ENCODE results near the gene LAMB1.
"Not testable (repeated sequence)": the region's sequence is repeated elsewhere in the genome, so short reads cannot be mapped to it uniquely, and the experiment has no call there.

Gene LAMB1

DNA sequence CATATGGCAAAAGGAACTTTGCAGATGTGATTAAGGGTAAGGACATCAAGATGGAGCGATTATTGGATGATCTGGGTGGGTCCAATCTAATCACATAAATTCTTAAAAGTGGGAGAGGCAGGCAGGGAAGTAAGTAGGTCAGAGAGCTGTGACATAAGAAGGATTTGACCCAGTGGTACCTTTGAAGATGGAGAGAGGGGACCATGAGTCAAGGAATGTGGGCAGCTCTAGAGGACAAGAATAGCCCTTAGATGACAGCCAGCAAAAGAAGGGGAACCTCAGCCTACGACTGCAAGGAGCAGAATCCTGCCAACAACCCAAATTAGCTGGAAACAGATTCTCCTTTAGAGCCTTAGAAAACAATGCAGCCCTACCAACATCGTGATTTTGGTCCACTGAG lies 34.5 kb downstream of the LAMB1 start:
- no peak for DNase-seq

- DNase-seq = no peak
These were observed 35.5 kb downstream of the LAMB1 start for GRCh38 chr7:107967420-107967819.

DNA sequence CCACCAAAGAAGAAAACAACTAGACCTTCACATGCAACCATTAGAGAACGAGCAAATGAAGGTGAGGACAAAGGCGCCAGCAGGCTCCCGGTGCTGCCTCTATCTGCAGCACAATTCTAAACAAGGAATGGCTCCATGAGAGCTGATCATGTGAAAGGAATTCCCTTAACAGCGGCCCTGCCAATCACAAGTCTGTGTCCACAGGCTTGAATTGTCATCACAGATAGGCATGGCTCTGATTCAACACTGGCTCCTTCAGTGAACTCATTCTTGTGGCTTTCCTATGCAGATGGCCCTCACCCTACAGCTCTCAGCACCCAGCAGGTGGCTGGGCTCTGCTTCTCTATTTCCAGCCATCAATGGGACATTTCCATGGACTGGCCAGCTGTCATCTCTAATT lies 36.2 kb downstream of the LAMB1 start:
- DNase-seq = no peak

- no peak for DNase-seq
These were observed 38.5 kb downstream of the LAMB1 start for GRCh38 chr7:107964510-107964909.

DNA sequence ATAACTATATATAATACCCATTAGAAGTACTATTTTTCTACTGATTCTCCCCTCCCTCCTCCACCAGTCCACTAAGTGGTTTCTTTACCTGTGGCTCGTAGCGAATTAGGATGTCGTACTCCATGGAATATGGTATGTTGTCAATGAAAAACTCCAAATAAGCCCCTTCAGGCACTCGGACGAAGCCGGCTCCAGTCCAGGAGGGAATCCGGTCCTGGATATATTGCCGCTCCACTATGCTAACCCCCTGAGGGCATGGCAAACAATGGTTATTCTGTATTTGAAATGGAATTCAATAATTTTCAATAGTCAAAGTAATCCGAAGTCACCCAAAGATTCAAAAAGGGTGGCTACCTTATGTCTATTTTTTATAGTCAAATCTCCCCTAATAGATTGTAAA lies 40.1 kb downstream of the LAMB1 start:
- no peak for DNase-seq

GRCh38 chr7:107961405-107961804 lies 41.6 kb downstream of the LAMB1 start:
- no peak for DNase-seq

- no peak for DNase-seq
These were observed 42.7 kb downstream of the LAMB1 start for GRCh38 chr7:107960272-107960671.

- DNase-seq = no peak
These were observed 43.4 kb downstream of the LAMB1 start for GRCh38 chr7:107959527-107959898.

DNA sequence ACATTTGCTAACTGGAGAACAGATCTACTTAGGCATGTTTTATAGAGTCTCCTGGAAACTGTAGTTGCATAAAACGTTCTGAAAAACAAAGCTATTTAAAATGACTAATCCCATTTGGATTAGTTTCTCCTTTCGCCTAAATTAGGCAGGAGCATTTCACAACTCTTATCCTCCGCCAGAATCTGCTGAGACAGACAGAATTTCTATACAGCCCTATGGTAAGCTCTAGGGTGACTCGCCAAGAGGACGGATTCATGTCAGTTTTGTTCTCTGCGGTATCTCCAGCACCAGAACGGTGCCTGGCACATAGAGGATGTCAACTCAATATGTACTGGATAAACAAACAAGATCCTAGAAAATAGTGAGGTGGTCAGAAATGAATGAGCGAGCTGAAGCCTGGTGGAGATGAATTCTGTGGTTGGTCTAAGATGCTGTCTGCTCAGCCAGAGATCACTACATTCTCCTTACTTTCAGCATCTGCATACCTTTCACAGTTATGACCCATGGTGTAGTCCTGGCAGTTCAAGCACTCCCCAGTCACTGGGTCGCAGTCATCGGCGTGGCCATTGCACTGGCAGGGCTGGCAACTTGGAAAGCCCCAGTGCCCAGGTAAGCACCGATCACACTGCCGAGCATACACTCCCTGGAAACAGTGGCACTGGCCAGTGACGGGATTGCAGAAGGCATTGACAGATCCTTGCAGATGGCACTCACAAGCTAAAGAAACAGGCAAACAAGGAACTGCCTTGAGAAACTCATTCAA lies 44.0 kb downstream of the LAMB1 start:
- no peak for DNase-seq

DNA sequence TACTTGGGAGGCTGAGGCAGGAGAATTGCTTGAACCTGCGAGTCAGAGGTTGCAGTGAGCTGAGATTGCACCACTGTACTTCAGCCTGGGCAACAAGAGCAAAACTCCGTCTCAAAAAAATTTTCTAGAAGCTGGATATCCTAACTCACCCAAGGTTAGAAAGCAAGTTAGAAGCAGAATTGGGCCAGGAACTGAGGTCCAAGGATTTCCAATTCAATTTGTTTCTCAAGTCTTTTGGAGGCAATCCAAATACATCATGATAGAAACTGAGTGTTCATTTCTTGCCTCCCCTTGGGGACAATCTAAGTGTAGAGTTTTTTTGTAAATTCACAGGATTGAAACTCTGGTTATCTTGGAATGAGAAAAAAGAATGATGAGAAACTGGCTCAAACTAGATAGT lies 45.5 kb downstream of the LAMB1 start:
- DNase-seq = no peak

GRCh38 chr7:107956950-107957349 lies 46.0 kb downstream of the LAMB1 start:
- DNase-seq = not testable (repeated sequence)

DNA sequence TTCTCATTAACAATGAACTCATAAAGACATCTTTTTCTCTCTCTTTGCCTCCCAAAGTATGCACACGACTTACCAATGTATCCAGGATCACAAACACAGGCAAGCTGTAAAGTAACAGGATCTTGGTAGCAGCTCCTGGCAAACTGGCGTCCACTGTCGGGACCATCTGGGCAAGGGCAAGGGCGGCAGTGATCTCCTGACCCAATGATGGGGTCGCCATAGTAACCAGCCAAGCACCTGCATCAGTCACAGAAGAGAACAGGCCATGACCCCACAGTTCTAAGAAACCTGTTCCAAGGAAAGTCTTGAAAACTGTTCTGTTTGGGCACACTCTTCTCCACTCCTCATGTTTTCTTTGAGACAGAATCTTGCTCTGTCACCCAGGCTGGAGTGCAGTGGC lies 47.6 kb downstream of the LAMB1 start:
- no peak for DNase-seq

DNA sequence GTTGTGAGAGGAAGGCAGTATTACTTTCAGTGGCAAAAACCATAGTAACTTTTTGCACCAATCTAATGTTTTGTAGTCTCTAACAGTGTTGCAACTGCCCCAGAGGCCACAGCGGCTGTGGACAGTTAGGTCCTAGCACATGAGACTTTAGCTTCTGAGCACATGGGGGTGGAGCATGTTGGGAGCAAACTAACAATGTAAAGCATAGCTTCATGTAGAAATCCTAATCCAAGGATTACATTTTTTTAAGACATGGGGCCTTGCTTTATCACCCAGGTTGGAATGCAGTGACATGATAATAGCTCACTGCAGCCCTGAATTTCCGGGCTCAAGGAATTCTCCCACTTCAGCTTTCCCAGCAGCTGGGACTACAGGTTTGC lies 49.0 kb downstream of the LAMB1 start:
- DNase-seq = no peak

DNA sequence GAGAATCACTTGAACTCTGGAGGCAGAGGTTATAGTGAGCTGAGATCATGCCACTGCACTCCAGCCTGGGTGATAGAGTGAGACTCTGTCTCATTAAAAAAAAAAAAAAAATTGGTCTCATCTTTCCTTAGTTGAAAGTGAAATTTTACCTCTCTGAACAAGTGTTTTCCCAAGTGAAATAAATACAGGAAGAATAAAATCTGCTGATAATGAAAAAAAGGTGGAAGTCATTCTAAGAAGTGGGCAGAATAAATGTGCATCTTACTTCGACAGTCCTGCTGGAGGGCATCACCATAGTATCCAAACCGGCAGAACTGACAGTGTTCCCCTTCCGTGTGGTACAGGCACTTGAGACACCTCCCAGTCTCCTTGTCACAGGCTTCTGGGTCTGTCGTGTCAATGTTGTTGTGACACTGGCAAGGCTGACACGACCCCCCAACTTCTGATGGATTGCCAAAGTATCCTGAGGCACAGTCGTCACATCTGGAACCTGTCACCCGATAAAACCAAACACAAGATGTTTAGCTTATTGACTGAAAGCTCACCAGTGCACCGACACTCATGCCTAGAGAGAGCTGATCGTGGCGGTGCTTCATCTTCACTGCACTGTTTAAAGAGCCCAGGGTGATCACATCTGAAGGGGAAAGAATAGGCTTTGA lies 49.6 kb downstream of the LAMB1 start:
- DNase-seq = no peak

GRCh38 chr7:107951896-107952295 lies 51.1 kb downstream of the LAMB1 start:
- no peak for DNase-seq

GRCh38 chr7:107951172-107951787 lies 51.7 kb downstream of the LAMB1 start:
- no peak for DNase-seq

GRCh38 chr7:107949443-107949935 lies 53.5 kb downstream of the LAMB1 start:
- no peak for DNase-seq

- DNase-seq = no peak
These were observed 54.1 kb downstream of the LAMB1 start for GRCh38 chr7:107948645-107949442.

- no peak for DNase-seq
These were observed 56.1 kb downstream of the LAMB1 start for GRCh38 chr7:107946881-107947280.

DNA sequence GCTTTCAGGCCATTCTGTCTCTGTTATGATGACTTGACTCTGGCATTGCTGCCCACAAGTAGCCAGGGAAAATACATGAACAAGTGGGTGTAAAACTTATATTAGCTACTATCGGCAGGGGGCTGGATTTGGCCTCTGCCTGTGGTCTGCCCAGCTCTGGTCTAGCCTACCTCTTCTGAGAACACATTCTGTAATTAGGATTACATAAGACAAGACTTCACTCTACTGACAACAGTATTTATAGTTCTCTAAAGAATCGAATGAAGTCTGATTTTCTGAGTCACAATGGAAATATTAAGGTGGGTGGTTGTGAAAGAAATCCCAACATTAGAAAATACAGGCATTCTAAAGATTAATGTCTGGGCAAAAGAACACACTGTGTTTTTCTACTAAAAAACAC lies 56.5 kb downstream of the LAMB1 start:
- no peak for DNase-seq

DNA sequence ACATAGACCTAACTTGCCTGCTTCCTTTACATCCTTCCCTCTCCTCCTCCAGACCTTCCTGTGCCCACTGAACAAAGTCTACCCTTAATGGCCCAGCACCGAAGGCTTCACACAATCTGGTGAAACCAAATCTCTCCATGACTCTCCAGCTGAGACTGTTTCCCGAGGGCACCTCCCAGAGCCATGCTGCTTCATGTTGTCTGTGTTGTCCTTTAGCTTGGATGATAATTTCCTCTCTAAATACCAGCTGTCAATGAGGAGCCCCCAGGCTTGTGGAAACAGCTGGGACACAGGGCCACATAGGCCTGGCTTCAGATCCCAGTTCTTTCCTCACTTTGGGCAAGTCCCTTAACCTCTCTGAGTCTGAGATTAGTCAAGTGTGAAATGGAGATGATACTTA lies 57.6 kb downstream of the LAMB1 start:
- DNase-seq = no peak

DNA sequence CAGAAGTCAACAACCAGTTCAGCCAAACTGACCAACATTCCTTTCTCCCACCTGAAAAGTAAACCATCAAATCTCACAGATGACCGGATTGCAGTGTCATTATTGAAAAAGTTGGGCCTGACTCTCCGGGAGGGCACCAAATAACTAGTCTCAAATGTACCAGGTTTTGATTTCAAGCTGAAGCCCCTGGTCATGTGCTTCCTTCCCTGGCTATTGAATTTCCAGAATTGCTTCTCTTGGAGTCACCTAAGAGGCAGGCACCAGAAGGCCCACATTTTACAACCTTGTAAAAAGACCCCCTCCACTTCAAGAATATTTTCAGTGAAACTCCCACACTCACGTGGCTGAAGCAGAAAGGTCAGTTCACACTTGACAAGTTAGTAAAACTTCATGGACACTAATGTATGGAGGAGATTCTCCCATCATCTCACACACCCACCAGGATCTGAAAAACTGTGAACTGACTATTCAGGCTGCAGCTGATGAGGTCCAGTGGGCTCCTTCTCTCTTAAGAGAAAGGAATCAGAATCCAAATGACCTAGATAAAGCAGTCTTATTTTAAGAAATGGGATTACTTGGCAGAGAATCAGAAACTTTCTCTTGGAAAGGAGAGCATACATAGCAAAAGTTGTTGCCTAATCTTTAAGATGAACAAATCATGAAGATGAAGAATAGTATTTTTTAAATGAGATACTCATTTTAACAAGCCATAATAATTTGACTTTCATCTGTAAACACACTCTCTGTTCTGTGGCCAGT lies 58.4 kb downstream of the LAMB1 start:
- DNase-seq = no peak

DNA sequence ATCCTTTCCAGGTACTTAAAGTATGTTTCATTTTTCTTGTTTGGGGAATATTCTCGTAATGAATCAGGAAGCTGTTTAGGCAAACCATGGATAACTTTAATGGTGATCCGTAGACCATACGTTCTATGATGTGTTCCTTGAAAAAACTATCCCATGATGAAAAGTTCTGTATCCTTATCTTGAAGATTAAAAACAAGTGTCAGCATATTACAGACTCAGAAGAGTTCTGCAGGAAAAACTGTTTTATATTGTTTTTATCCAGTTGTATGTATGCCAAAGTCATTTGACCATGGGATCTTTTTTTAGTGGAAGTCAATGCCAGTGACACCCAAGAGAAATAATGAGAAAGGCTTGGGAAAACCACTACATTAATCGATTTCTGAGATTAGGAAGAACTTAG lies 59.9 kb downstream of the LAMB1 start:
- no peak for DNase-seq
